Thyroid gland (tissue), 4 donors: Measurements from ENCODE around the gene CD96. TPM values are rescaled to one million over a fixed set of nuclear protein-coding genes. Genes with fewer than 3 reads are reported as not detected.
A peak's percentile ranks its signal among the peaks of the same experiment; 100 is the strongest.

ENCODE experiments used
- DNase-seq, 2 donors: peaks; one replicate each; pipeline ENCODE4 v3.0.0-alpha.2; 2019
- H3K27ac ChIP-seq, 3 donors: fragments of 200-600 bp; sonication (generic); 1 replicate in 2 of 3; 2 replicates in 1 of 3; pipeline ENCODE4 v1.5.1; 2016 to 2019; ENCODE audit warnings: mild to moderate bottlenecking in 1 of 3, moderate library complexity in 1 of 3
- H3K27me3 ChIP-seq: fragments of 200-600 bp; sonication (generic); one replicate; pipeline ENCODE4 v1.5.1; 2019
- H3K36me3 ChIP-seq, 2 donors: fragments of 200-600 bp; sonication (generic); one replicate each; pipeline ENCODE4 v1.5.1; 2016 to 2019
- H3K4me1 ChIP-seq, 2 donors: fragments of 200-600 bp; sonication (generic); one replicate each; pipeline ENCODE4 v1.5.1; 2017 to 2019
- H3K4me3 ChIP-seq, 3 donors: fragments of 200-600 bp; sonication (generic); replicated peaks in 1 of 3; 1 replicate in 2 of 3; 2 replicates in 1 of 3; pipeline ENCODE4 v1.5.1; 2016; ENCODE audit warnings: mild to moderate bottlenecking in 1 of 3
- H3K9me3 ChIP-seq: fragments of 200-600 bp; sonication (generic); one replicate; pipeline ENCODE4 v1.5.1; 2017
- POLR2A ChIP-seq, 2 donors: fragments of 450-650 bp; IDR thresholded peaks; one replicate each; pipeline ENCODE4 v1.6.1; 2017; ENCODE audit warnings: antibody characterized with exemption in 2 of 2, mild to moderate bottlenecking in 2 of 2, moderate library complexity in 1 of 2
- WGBS, 2 donors: methylation state at CpG; one replicate each; pipeline ENCODE4 v1.1.5; 2017; 5-methylcytosine and 5-hydroxymethylcytosine counted together
- intact Hi-C: fragments of 100-400 bp; cut with DNase I; formaldehyde crosslinking; loops from one replicate; pipeline ENCODE4 v1.15.1; 2023
- total RNA-seq, 4 donors: library from RNA; depleted of rRNA; stranded (reverse); fragments of >200 nt; gene quantifications; one replicate each; pipeline ENCODE4 v1.2.3, GENCODE V29; 2016
- TF ChIP-seq, protein P1 (sequence below), 6 experiments: fragments of 200-600 bp in 3 of 6; fragments of 450-650 bp in 3 of 6; sonication (generic) in 3 of 6; IDR thresholded peaks; one replicate each; pipeline ENCODE4 v1.5.1; 2016 to 2019; ENCODE audit warnings: antibody characterized with exemption in 6 of 6, mild to moderate bottlenecking in 2 of 6, inconsistent platforms in 1 of 6, moderate library complexity in 1 of 6

The CD96 gene
- total RNA-seq, 4 donors from 2014 or later = 2.8 to 4.6 (median 3.7) TPM

DNA sequence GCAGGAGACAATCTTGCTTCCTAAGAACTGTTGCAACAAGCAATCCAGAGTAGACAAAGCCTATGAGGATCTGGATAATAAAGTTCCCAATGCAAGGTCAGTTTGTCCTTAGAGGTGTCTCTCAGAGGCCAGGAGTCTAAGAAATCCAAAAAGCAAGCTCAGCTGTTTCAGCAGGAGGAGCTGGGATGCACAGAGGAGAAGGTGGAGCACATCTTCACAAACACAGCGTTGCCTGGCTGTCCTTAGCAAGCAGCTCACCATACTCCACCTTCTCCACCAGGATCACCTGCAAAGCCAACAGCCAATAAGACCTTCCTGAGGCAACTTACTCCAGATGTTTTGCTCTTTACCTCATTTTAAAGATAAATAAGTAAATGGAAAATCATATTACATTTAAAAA lies 52.8 kb downstream of the CD96 start:
- no peaks in the 10 kb centered on the region for H3K27me3 ChIP-seq
- no peak for DNase-seq
- H3K4me1 ChIP-seq = peaks cover 32 to 47% of the 10 kb centered on the region in 2 donors
- H3K36me3 ChIP-seq = no peaks in the 10 kb centered on the region
- H3K9me3 ChIP-seq = no peaks in the 10 kb centered on the region
- peak overlapping the region in 2 of 3 donors; percentile 9 to 30 for H3K4me3 ChIP-seq
- H3K27ac ChIP-seq = peak overlapping the region; percentile 63 to 97 (median 97)
- TF ChIP-seq, protein P1, sequence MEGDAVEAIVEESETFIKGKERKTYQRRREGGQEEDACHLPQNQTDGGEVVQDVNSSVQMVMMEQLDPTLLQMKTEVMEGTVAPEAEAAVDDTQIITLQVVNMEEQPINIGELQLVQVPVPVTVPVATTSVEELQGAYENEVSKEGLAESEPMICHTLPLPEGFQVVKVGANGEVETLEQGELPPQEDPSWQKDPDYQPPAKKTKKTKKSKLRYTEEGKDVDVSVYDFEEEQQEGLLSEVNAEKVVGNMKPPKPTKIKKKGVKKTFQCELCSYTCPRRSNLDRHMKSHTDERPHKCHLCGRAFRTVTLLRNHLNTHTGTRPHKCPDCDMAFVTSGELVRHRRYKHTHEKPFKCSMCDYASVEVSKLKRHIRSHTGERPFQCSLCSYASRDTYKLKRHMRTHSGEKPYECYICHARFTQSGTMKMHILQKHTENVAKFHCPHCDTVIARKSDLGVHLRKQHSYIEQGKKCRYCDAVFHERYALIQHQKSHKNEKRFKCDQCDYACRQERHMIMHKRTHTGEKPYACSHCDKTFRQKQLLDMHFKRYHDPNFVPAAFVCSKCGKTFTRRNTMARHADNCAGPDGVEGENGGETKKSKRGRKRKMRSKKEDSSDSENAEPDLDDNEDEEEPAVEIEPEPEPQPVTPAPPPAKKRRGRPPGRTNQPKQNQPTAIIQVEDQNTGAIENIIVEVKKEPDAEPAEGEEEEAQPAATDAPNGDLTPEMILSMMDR (IDR thresholded peaks at IDR 0.05) = no peak
- TF ChIP-seq POLR2A (IDR thresholded peaks at IDR 0.05) = no peak
- WGBS, 2 donors = 0% methylated on average over 1 of the region's 1 CpG
- intact Hi-C loops = no loop called here

DNA sequence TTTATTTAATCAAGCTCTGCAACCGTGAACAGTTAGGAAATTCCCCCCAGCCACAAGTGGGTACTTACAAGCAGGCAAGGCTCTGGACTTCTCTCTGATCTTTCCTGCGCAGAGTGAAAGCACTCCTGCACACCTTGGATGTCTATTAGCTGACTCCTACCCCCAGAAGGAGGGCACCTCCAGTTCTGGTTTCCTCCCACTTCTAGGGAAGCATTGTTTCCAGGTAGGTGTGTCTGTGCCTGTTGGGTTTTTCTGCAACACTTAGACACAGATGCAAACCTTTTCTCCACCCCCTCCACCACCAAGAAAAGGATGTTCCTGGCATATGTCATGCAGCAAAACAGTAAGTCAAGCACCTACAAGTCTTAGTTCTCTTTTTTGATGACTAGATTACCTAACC lies 53.2 kb downstream of the CD96 start, which contains the start of gene ZBED2:
Gene ZBED2, minus strand, starts transcription at position 115 of the 400 bp plus-strand sequence. CDS start 1,145 bp downstream, outside the sequence.
- DNase-seq = peak; percentile 73 to 79
- Histone ChIP-seq H3K27ac (peak within 1 kb of the TSS; percentile 96 to 97 (median 97)), H3K9me3 (no peaks in the 10 kb centered on the region), H3K4me1 (peaks cover 28 to 42% of the 10 kb centered on the region in 2 donors), H3K4me3 (peak within 1 kb of the TSS in 2 of 3 donors; percentile 9 to 46), H3K27me3 (no peaks in the 10 kb centered on the region), H3K36me3 (no peaks in the 10 kb centered on the region)
- intact Hi-C loops = no loop called here
- peak in 1 of 2 donors; percentile 72 for TF ChIP-seq POLR2A (IDR thresholded peaks at IDR 0.05)
- TF ChIP-seq, protein P1 (IDR thresholded peaks at IDR 0.05) = no peak
- WGBS, 2 donors = 29 to 45% methylated on average over 2 of the region's 2 CpGs

DNA sequence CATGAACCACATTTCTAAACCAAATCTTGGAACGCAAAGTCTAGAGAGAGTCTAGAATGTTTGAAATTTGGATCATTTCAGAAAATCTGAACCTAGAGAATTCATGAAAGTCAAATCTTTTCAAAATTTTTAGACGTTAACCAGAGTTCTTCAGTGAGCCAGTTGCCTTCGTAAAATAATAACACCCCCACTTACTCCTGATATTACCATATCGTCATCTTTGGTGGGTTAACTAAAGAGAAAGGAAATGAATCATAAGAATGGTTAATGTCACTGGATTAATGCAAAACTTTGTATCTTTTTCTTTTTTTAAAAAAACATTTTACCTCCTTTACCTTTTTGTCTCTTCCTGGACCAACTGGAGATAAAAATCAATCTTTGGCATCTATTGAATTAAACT lies 54.3 kb downstream of the CD96 start:
- TF ChIP-seq POLR2A (IDR thresholded peaks at IDR 0.05) = no peak
- TF ChIP-seq, protein P1 (IDR thresholded peaks at IDR 0.05) = no peak
- 88% methylated on average over 4 of the region's 4 CpGs for WGBS, 2 donors
- no peak for DNase-seq
- Histone ChIP-seq H3K4me3 (no peak overlapping the region), H3K4me1 (peaks cover 21 to 34% of the 10 kb centered on the region in 2 donors), H3K27ac (peak overlapping the region in 1 of 3 donors; percentile 97), H3K36me3 (no peaks in the 10 kb centered on the region), H3K27me3 (no peaks in the 10 kb centered on the region), H3K9me3 (no peaks in the 10 kb centered on the region)
- intact Hi-C loops = no loop called here

DNA sequence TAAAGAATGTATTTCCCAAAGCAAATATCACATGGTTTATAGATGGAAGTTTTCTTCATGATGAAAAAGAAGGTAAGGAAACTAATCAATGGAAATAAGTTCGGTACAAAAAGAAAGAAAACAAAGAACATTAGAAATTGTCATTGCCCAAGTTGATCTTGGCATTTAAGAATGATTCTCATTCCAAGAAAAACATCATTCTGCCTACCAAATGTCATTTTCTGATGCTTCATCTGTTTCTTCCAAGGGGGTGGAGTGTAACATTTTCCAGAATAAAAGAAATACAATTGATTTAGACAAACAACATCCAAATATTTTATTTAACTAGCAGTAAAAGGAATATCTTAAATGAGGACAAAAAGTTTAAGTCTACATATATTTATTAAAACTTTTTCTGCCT lies 56.1 kb downstream of the CD96 start:
- DNase-seq = no peak
- Histone ChIP-seq H3K4me1 (peaks cover 21 to 34% of the 10 kb centered on the region in 2 donors), H3K27ac (peak overlapping the region in 1 of 3 donors; percentile 11), H3K36me3 (no peaks in the 10 kb centered on the region), H3K9me3 (no peaks in the 10 kb centered on the region), H3K27me3 (no peaks in the 10 kb centered on the region), H3K4me3 (no peak overlapping the region)
- intact Hi-C loops = no loop called here
- 8 to 19% methylated on average over 1 of the region's 1 CpG for WGBS, 2 donors
- TF ChIP-seq POLR2A (IDR thresholded peaks at IDR 0.05) = no peak
- TF ChIP-seq, protein P1 (IDR thresholded peaks at IDR 0.05) = no peak

DNA sequence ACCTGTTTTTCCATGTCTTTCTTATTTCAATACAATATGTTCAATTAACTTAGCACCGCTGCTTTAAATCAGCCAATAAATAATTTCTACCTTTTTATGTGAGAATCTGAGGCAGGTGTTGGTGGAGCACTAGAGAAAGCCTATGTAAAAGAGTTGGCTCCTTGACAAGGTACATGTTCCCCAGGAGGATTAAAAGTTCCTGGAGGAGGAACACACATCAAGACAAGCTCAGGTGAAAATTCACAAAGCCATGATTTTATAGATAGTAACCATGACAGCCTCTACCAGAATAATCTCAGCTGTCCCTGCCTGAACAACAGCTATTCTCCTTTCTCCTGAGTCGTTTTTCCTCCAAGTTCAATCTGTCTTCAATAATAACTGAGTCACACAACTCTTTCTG lies 56.6 kb downstream of the CD96 start:
- DNase-seq = no peak
- intact Hi-C loops = no loop called here
- Histone ChIP-seq H3K4me1 (peaks cover 21 to 38% of the 10 kb centered on the region in 2 donors), H3K36me3 (no peaks in the 10 kb centered on the region), H3K9me3 (no peaks in the 10 kb centered on the region), H3K27me3 (no peaks in the 10 kb centered on the region), H3K4me3 (no peak overlapping the region), H3K27ac (peak overlapping the region in 1 of 3 donors; percentile 11)
- WGBS, 2 donors = 79 to 86% methylated on average over 2 of the region's 2 CpGs
- TF ChIP-seq, protein P1 (IDR thresholded peaks at IDR 0.05) = no peak
- TF ChIP-seq POLR2A (IDR thresholded peaks at IDR 0.05) = no peak
